ENCODE data around the gene SSPN. TPM values are rescaled to one million over a fixed set of nuclear protein-coding genes. Genes with fewer than 3 reads are reported as not detected.

SSPN gene
- total RNA-seq, 4 donors from 2014 or later = 4.5 to 19.0 (median 11.8) TPM

DNA sequence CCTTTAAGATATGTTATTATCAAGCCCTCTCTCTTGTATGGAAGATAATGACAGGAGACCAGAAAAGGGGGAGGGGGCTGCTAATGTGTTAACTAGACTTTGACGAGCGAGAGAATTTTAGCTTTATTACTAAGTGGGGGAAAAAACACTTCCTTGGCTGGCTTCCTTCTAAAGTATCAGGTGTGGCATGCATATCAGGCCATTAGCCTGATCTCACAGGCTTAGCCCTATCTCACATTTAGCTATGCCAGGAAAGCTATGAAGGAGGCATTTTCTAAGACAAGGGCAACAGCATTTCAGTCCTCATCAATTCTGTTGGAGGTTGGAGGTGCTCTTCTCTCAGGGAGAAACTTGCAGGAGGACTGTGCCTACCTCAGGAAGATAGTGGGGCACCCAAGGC is 9.9 kb downstream of the SSPN start:
- Histone ChIP-seq H3K4me3 (no peak overlapping the region), H3K27ac (no peak overlapping the region)

GRCh38 chr12:26205941-26206340 is 10.6 kb downstream of the SSPN start:
- Histone ChIP-seq H3K27ac (no peak overlapping the region), H3K9me3 (no peaks in the 10 kb centered on the region), H3K27me3 (no peaks in the 10 kb centered on the region), H3K4me1 (no peaks in the 10 kb centered on the region), H3K4me3 (no peak overlapping the region), H3K36me3 (no peaks in the 10 kb centered on the region)
- TF ChIP-seq, protein P1, sequence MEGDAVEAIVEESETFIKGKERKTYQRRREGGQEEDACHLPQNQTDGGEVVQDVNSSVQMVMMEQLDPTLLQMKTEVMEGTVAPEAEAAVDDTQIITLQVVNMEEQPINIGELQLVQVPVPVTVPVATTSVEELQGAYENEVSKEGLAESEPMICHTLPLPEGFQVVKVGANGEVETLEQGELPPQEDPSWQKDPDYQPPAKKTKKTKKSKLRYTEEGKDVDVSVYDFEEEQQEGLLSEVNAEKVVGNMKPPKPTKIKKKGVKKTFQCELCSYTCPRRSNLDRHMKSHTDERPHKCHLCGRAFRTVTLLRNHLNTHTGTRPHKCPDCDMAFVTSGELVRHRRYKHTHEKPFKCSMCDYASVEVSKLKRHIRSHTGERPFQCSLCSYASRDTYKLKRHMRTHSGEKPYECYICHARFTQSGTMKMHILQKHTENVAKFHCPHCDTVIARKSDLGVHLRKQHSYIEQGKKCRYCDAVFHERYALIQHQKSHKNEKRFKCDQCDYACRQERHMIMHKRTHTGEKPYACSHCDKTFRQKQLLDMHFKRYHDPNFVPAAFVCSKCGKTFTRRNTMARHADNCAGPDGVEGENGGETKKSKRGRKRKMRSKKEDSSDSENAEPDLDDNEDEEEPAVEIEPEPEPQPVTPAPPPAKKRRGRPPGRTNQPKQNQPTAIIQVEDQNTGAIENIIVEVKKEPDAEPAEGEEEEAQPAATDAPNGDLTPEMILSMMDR (IDR thresholded peaks at IDR 0.05) = no peak
- TF ChIP-seq POLR2AphosphoS5 (IDR thresholded peaks at IDR 0.05) = no peak
- TF ChIP-seq POLR2A (IDR thresholded peaks at IDR 0.05) = no peak
- TF ChIP-seq EP300 (IDR thresholded peaks at IDR 0.05) = no peak
- DNase-seq (ENCODE audit: low spot score in 2 of 2) = no peak
- WGBS = 69% methylated on average over 6 of the region's 6 CpGs

More for the DNA sequence above, 9.9 kb downstream of the SSPN start:
- TF ChIP-seq POLR2AphosphoS5 (IDR thresholded peaks at IDR 0.05) (no peak), EP300 (IDR thresholded peaks at IDR 0.05) (no peak), POLR2A (IDR thresholded peaks at IDR 0.05) (no peak)
- TF ChIP-seq, protein P1 (IDR thresholded peaks at IDR 0.05) = no peak
- Histone ChIP-seq H3K36me3 (no peaks in the 10 kb centered on the region), H3K9me3 (no peaks in the 10 kb centered on the region), H3K27me3 (no peaks in the 10 kb centered on the region), H3K4me1 (no peaks in the 10 kb centered on the region)
- WGBS = 77% methylated on average over 2 of the region's 2 CpGs
- DNase-seq (ENCODE audit: low spot score in 2 of 2) = no peak

- H3K4me1 ChIP-seq = peaks cover 4% of the 10 kb centered on the region
- H3K4me3 ChIP-seq = no peak overlapping the region
- H3K27ac ChIP-seq = no peak overlapping the region
- 76% methylated on average over 1 of the region's 1 CpG for WGBS
- no peak for DNase-seq (ENCODE audit: low spot score in 2 of 2)
- no peaks in the 10 kb centered on the region for H3K36me3 ChIP-seq
- TF ChIP-seq POLR2AphosphoS5 (IDR thresholded peaks at IDR 0.05) (no peak), EP300 (IDR thresholded peaks at IDR 0.05) (no peak), POLR2A (IDR thresholded peaks at IDR 0.05) (no peak)
- TF ChIP-seq, protein P1 (IDR thresholded peaks at IDR 0.05) = no peak
- no peaks in the 10 kb centered on the region for H3K9me3 ChIP-seq
- no peaks in the 10 kb centered on the region for H3K27me3 ChIP-seq
Measured at GRCh38 chr12:26211331-26211730, 16.0 kb downstream of the SSPN start.

GRCh38 chr12:26212396-26212795 is 17.0 kb downstream of the SSPN start:
- Histone ChIP-seq H3K4me1 (peaks cover 4% of the 10 kb centered on the region), H3K27ac (no peak overlapping the region), H3K27me3 (no peaks in the 10 kb centered on the region), H3K4me3 (no peak overlapping the region), H3K9me3 (no peaks in the 10 kb centered on the region), H3K36me3 (no peaks in the 10 kb centered on the region)
- WGBS = 66% methylated on average over 5 of the region's 5 CpGs
- DNase-seq (ENCODE audit: low spot score in 2 of 2) = no peak
- TF ChIP-seq POLR2A (IDR thresholded peaks at IDR 0.05) (no peak), EP300 (IDR thresholded peaks at IDR 0.05) (no peak), POLR2AphosphoS5 (IDR thresholded peaks at IDR 0.05) (no peak)
- TF ChIP-seq, protein P1 (IDR thresholded peaks at IDR 0.05) = no peak

- DNase-seq (ENCODE audit: low spot score in 2 of 2) = no peak
- 93% methylated on average over 2 of the region's 2 CpGs for WGBS
- TF ChIP-seq POLR2AphosphoS5 (IDR thresholded peaks at IDR 0.05) (no peak), POLR2A (IDR thresholded peaks at IDR 0.05) (no peak), EP300 (IDR thresholded peaks at IDR 0.05) (no peak)
- TF ChIP-seq, protein P1 (IDR thresholded peaks at IDR 0.05) = no peak
- H3K9me3 ChIP-seq = no peaks in the 10 kb centered on the region
- no peaks in the 10 kb centered on the region for H3K36me3 ChIP-seq
- H3K27me3 ChIP-seq = no peaks in the 10 kb centered on the region
- H3K4me1 ChIP-seq = peaks cover 4% of the 10 kb centered on the region
- no peak overlapping the region for H3K4me3 ChIP-seq
- H3K27ac ChIP-seq = no peak overlapping the region
Measured at GRCh38 chr12:26212988-26213387, 17.6 kb downstream of the SSPN start.
